NCI-H2227 treated with DMSO at 0.1 percent for 48 hours (cell line): Measurements from ENCODE around the gene GOLGA8S.
"Not testable (repeated sequence)": the region's sequence is repeated elsewhere in the genome, so short reads cannot be mapped to it uniquely, and the experiment has no call there.

ENCODE experiments used
- DNase-seq: peaks from one replicate; lab custom pipeline; 2025; lab: John Stamatoyannopoulos, UW

GOLGA8S gene, protein sequence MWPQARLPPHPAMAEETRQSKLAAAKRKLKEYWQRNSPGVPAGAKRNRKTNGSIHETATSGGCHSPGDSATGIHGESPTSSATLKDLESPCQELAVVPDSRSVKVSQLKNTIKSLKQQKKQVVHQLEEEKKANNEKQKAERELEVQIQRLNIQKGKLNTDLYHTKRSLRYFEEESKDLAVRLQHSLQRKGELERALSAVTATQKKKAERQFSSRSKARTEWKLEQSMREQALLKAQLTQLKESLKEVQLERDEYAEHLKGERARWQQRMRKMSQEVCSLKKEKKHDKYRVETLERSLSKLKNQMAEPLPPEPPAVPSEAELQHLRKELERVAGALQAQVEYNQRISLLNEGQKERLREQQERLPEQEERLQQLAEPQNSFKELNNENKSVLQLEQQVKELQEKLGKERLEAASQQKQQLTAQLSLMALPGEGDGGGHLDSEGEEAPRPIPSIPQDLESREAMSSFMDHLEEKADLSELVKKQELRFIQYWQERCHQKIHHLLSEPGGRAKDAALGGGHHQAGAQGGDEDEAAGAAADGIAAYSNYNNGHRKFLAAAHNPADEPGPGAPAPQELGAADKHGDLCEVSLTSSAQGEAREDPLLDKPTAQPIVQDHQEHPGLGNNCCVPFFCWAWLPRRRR

DNA sequence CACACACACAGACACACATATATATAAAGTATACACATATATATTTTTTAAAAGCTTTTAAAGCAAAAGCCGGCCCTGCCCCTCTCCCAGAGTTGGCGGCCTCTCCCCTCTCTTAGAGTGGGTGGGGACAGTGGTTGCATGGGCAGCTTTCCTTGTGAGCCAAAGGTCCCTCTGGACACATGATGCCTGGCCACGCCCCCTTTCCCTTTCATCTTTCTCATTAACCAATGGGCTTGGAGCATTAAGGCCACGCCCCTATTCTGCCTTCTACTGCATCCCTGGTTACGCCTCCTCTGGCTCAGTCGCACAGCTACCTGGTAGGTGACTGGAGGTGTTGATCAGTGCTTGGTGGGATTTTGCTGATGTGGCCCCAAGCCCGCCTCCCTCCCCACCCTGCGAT, at the start of gene GOLGA8S:
TSS of gene GOLGA8S (plus strand) at position 301 of the 400 bp plus-strand sequence. CDS start at position 363, 62 bp downstream.
- DNase-seq = not testable (repeated sequence)

DNA sequence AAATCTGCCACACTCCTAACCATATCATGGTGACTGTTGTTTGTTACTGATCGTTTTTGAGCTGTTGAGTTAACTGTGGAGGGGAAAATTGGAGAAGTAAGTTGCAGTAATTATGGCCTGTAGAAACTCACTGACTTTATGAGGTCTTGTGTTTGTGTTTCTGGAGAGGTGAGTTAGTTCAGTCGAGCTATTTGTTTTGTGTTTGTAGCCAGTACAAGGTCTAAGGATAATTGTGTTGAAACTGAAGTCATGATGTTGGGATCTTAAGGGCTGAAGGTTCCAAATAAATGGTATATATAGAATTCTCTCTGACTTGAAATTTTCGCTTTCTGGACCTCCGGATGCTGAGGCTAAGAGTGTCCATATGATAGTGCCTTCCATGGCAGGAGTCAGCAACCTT, 49.7 kb upstream of the GOLGA8S start:
- DNase-seq = not testable (repeated sequence)

- not testable (repeated sequence) for DNase-seq
Measured at GRCh38 chr15:23305921-23306320, 48.6 kb upstream of the GOLGA8S start.

- not testable (repeated sequence) for DNase-seq
Measured at GRCh38 chr15:23311233-23311632, 43.3 kb upstream of the GOLGA8S start.

GRCh38 chr15:23334096-23334495, 20.5 kb upstream of the GOLGA8S start, which contains the start of gene GOLGA6L26:
GOLGA6L26 (minus strand) TSS chr15:23334196; CDS start chr15:23334135, 61 bp downstream.
- DNase-seq = not testable (repeated sequence)

- not testable (repeated sequence) for DNase-seq
Measured at GRCh38 chr15:23362622-23363021, 8.1 kb downstream of the GOLGA8S start.

DNA sequence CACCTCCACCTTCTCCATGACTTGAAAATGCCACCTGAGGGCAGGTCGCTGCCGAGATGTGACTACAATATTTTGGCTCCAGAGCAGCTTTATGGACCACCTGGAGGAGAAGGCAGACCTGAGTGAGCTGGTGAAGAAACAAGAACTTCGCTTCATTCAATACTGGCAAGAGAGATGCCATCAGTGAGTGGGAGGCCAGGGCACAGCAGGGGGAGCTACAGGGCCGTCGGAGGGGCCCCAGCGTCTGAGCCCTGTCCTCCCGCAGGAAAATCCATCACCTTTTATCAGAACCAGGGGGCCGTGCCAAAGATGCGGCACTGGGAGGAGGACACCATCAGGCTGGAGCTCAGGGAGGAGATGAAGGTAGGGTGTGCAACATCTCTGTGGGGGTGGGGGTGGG, 9.7 kb downstream of the GOLGA8S start:
- not testable (repeated sequence) for DNase-seq

DNA sequence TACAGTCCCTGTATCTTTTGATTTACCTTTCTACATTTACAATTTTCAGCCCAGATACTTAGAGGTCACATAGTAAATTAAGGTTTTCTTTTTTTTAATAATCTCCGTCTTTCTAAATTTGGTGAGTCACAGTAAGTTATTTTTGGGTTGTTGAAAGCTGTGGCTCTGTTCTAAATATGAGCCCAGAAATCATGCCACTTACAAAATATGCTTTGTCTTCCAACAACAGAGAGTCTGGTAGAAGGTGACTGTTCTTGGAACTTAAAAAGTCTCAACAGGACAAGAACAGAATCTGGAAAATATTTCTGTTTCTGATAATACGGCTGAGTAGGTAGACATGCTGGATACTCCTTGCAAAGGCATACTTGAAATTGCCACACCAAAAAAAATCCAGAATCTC, 16.0 kb downstream of the GOLGA8S start:
- no peak for DNase-seq

- DNase-seq = not testable (repeated sequence)
Measured at GRCh38 chr15:23371134-23371533, 16.6 kb downstream of the GOLGA8S start.

GRCh38 chr15:23371868-23372267, 17.3 kb downstream of the GOLGA8S start:
- DNase-seq = not testable (repeated sequence)

GRCh38 chr15:23372284-23372683, 17.7 kb downstream of the GOLGA8S start:
- DNase-seq = no peak

GRCh38 chr15:23372891-23373600, 18.5 kb downstream of the GOLGA8S start:
- DNase-seq = not testable (repeated sequence)

DNA sequence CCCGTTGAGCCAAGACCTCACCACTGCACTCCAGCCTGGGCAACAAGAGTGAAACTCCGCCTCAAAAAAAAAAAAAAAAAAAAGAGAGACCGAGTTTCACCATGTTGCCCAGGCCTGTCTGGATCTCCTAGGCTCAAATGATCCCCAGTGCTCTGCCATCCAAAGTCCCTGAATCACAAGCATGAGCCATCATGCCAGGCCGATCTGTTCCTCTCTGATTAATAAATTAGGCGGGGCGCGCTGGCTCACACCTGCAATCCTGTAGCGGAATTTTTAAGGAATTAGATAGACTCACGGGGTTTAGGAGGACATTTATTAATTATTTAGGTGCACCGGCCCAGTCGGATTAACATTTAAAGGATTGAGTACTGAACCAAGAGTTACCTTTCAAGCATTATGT, 19.7 kb downstream of the GOLGA8S start:
- not testable (repeated sequence) for DNase-seq

DNA sequence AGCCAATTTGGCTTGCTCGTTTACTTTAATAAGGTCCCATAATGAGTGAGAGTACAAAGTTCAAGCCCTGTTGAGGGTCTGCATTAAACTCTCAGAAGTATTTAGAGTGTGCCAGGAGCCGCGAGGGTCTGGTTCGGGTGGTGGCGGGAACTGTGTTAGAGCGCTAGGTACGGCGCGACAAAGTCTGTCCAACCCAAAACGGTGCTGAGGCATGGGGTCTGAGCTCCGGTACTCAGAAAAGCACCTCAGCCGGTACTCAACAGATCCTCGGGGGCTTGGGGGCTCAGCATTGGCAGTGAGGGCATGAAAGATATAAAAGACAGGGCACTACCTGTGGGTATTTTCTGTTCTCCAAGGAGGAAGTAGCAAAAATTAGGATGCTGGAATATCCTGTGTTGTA, 24.4 kb downstream of the GOLGA8S start:
- not testable (repeated sequence) for DNase-seq

DNA sequence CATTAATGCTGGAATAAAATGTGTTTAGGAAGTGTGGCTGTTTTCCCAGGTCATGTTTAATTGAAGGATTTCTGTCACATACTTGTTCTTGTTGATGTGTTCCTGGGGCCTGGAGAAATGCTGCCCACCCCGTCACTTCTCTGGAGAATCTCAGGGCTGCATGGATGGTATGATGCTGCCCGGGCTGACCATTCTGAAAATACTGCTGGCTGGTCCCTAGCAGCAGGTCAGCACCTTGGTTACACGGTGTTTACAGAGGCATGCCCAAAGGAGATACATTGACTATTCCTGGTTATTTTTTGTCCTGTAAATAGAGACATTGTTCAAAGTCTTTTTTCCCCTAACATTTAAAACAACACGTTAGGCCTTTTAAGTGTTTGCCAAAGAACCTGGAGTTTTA, 26.2 kb downstream of the GOLGA8S start:
- DNase-seq = not testable (repeated sequence)

- DNase-seq = peak; percentile 4
Measured at GRCh38 chr15:23381192-23381591, 26.6 kb downstream of the GOLGA8S start.

- no peak for DNase-seq
Measured at GRCh38 chr15:23384371-23384770, 29.8 kb downstream of the GOLGA8S start.

GRCh38 chr15:23385886-23386430, 31.4 kb downstream of the GOLGA8S start:
- no peak for DNase-seq

DNA sequence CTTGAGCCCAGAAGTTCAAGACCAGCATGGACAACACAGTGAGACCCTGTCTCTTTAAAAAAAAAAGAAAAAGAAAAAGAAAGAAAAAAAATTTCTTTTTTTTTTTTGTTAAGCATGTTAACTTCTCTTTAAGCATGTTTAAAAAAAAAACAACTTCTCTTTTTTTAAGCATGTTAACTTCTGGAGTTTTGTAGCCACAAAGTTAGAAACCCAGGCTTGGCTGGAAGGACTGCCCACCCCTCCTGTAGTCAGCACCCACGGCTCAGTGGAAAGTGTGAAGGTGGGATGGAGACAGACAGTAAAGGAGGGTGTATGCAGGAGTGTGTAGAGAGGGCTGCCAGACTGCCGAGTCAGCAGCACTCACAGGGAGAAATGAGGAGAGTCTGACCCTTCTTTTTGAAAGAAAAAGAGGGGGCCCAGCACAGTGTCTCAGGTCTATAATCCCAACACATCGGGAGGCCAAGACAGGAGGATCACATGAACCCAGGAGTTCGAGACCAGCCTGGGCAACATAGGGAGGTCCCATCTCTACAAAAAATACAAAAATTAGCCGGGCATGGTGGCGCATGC, 33.2 kb downstream of the GOLGA8S start:
- no peak for DNase-seq

- DNase-seq = no peak
Measured at GRCh38 chr15:23395030-23395692, 40.6 kb downstream of the GOLGA8S start.

- DNase-seq = no peak
Measured at GRCh38 chr15:23395832-23396231, 41.3 kb downstream of the GOLGA8S start.
